ENCODE data around the gene MAPKAPK2. TPM values are rescaled to one million over a fixed set of nuclear protein-coding genes. Genes with fewer than 3 reads are reported as not detected.

Gene MAPKAPK2
- total and polyA plus RNA-seq, 7 donors, result 32.1 to 61.4 (median 39.3) TPM

- no peak for DNase-seq
- Histone ChIP-seq H3K4me3 (no peak overlapping the region), H3K9me3 (no peaks in the 10 kb centered on the region), H3K36me3 (no peaks in the 10 kb centered on the region), H3K27me3 (no peaks in the 10 kb centered on the region), H3K27ac (no peak overlapping the region), H3K4me1 (peaks cover 0 to 88% (median 73%) of the 10 kb centered on the region in 4 donors)
- TF ChIP-seq EP300 (IDR thresholded peaks at IDR 0.05) (no peak), CTCF (IDR thresholded peaks at IDR 0.05) (no peak), POLR2A (IDR thresholded peaks at IDR 0.05) (no peak), POLR2AphosphoS5 (IDR thresholded peaks at IDR 0.05) (no peak)
- 82 to 90% methylated on average over 1 of the region's 1 CpG for WGBS, 2 donors
- intact Hi-C loops (cut with DNase I), result no loop called here
These were observed 36.7 kb downstream of the MAPKAPK2 start for GRCh38 chr1:206721454-206721853.

GRCh38 chr1:206722751-206723461 lies 38.2 kb downstream of the MAPKAPK2 start:
- 84 to 89% methylated on average over 17 of the region's 17 CpGs for WGBS, 2 donors
- intact Hi-C loops (cut with DNase I), result no loop called here

GRCh38 chr1:206723462-206723804 lies 38.7 kb downstream of the MAPKAPK2 start:
- Histone ChIP-seq H3K4me1 (peaks cover 0 to 90% (median 76%) of the 10 kb centered on the region in 4 donors), H3K27ac (peak overlapping the region; percentile 67 to 75 (median 70)), H3K4me3 (no peak overlapping the region), H3K9me3 (no peaks in the 10 kb centered on the region), H3K36me3 (no peaks in the 10 kb centered on the region), H3K27me3 (no peaks in the 10 kb centered on the region)
- peak; percentile 64 for DNase-seq
- intact Hi-C loops (cut with DNase I), result no loop called here
- WGBS, 2 donors, result 86% methylated on average over 4 of the region's 4 CpGs
- TF ChIP-seq POLR2A (IDR thresholded peaks at IDR 0.05), result no peak
- TF ChIP-seq EP300 (IDR thresholded peaks at IDR 0.05), result no peak
- TF ChIP-seq POLR2AphosphoS5 (IDR thresholded peaks at IDR 0.05), result no peak
- TF ChIP-seq CTCF (IDR thresholded peaks at IDR 0.05), result no peak

More at GRCh38 chr1:206722751-206723461, 38.2 kb downstream of the MAPKAPK2 start:
- Histone ChIP-seq H3K36me3 (no peaks in the 10 kb centered on the region), H3K4me3 (no peak overlapping the region), H3K27ac (peak overlapping the region in 2 of 4 donors; percentile 73 to 75), H3K4me1 (peaks cover 0 to 88% (median 71%) of the 10 kb centered on the region in 4 donors), H3K27me3 (no peaks in the 10 kb centered on the region), H3K9me3 (no peaks in the 10 kb centered on the region)
- peak; percentile 63 for DNase-seq
- TF ChIP-seq POLR2AphosphoS5 (IDR thresholded peaks at IDR 0.05) (no peak), EP300 (IDR thresholded peaks at IDR 0.05) (no peak), POLR2A (IDR thresholded peaks at IDR 0.05) (no peak), CTCF (IDR thresholded peaks at IDR 0.05) (no peak)

- DNase-seq, result peak; percentile 79
- TF ChIP-seq CTCF (IDR thresholded peaks at IDR 0.05) (peak in 1 of 4 experiments; percentile 34), POLR2AphosphoS5 (IDR thresholded peaks at IDR 0.05) (peak; percentile 12 to 31 (median 16)), POLR2A (IDR thresholded peaks at IDR 0.05) (no peak)
- Histone ChIP-seq H3K9me3 (no peaks in the 10 kb centered on the region), H3K27me3 (no peaks in the 10 kb centered on the region), H3K27ac (peak overlapping the region; percentile 67 to 75 (median 70)), H3K4me1 (peaks cover 0 to 93% (median 80%) of the 10 kb centered on the region in 4 donors), H3K36me3 (peaks cover 0 to under 1% (median under 1%) of the 10 kb centered on the region in 4 donors), H3K4me3 (no peak overlapping the region)
- WGBS, 2 donors, result 58 to 62% methylated on average over 12 of the region's 12 CpGs
- intact Hi-C loops (cut with DNase I), result no loop called here
These were observed 39.2 kb downstream of the MAPKAPK2 start for GRCh38 chr1:206723805-206724472.

Data from sigmoid colon (tissue), 7 donors.